ENCODE results near the gene CIZ1. TPM values are rescaled to one million over a fixed set of nuclear protein-coding genes. Genes with fewer than 3 reads are reported as not detected.
A peak's percentile ranks its signal among the peaks of the same experiment; 100 is the strongest.

Gene CIZ1
- total RNA-seq, 1 experiment from 2014 or later, result 133 TPM

DNA sequence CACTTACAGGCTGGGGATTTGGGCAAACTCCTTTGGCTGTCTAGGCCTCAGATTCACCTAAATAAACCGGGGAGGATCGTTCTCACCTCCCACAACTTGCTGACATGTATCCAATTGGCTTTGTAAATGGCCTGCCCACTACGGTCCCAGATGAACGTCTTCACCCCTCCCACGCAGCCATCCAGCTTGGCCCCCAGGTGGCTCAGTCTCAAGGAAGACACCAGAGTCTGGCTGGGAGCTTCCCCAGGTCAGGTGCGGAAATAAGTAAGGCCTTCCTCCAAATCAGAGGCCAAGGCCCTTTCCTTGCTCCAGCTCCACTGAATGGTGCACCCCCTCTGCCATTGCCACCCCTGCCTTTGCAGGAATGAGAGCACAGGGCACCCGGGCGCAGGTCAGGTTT is 11.4 kb downstream of the CIZ1 start:
- Mint-ChIP-seq H3K4me3 (ENCODE audit: unreplicated experiment) (no peak overlapping the region), H3K4me1 (ENCODE audit: insufficient read depth, unreplicated experiment) (no peaks in the 10 kb centered on the region), H3K9me3 (ENCODE audit: unreplicated experiment) (no peaks in the 10 kb centered on the region), H3K27ac (ENCODE audit: low read depth, unreplicated experiment) (no peak overlapping the region), H3K36me3 (ENCODE audit: insufficient read depth, unreplicated experiment) (peaks cover 42% of the 10 kb centered on the region), H3K27me3 (ENCODE audit: insufficient read depth, unreplicated experiment) (no peaks in the 10 kb centered on the region)
- intact Hi-C loops (cut with micrococcal nuclease), result no loop called here
- DNase-seq (ENCODE audit: unreplicated experiment), result no peak
- POLR2A ChIA-PET, result no interaction called here
- CTCF ChIA-PET, result interaction anchor here (0.7 kb wide), 1 partner anchor 10 kb away, joined by 3 read pairs; no protein-coding TSS in a partner anchor
- TF ChIP-seq, protein P1, sequence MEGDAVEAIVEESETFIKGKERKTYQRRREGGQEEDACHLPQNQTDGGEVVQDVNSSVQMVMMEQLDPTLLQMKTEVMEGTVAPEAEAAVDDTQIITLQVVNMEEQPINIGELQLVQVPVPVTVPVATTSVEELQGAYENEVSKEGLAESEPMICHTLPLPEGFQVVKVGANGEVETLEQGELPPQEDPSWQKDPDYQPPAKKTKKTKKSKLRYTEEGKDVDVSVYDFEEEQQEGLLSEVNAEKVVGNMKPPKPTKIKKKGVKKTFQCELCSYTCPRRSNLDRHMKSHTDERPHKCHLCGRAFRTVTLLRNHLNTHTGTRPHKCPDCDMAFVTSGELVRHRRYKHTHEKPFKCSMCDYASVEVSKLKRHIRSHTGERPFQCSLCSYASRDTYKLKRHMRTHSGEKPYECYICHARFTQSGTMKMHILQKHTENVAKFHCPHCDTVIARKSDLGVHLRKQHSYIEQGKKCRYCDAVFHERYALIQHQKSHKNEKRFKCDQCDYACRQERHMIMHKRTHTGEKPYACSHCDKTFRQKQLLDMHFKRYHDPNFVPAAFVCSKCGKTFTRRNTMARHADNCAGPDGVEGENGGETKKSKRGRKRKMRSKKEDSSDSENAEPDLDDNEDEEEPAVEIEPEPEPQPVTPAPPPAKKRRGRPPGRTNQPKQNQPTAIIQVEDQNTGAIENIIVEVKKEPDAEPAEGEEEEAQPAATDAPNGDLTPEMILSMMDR (IDR thresholded peaks at IDR 0.05; ENCODE audit: unreplicated experiment), result no peak
- no TSS peak for BruUV-seq (replicated peaks)

DNA sequence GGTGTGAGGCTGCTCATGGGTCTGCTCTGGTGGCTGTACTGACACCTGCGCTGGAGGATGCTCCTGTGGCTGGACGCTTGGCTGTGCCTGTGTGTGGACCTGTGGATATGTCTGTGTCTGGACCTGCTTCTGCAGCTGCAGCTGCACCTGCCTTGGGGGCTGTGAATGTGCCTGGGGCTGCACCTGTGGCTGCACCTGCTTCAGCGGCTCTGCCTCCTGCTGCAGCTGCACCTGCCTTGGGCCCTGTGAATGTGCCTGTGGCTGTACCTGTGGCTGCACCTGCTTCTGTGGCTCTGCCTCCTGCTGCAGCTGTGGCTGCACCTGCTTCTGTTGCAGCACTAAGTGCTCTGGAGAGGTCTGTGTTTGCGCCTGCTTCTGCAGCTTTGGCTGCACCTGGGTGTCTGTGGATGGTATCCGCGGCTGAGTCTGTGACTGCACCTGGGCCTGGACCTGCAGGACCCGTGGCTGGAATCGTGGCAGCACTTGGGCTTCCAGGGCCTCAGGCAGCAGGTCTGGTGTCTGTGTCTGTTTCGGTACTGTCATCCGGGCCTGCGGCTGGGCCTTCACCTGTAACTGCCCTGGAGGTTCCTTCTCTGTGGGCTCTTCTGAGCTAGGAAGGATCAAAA is 12.5 kb downstream of the CIZ1 start:
- ChIA-PET POLR2A (interaction anchor here (0.6 to 1.0 kb wide), 2 partner anchors 19 to 113 kb away, joined by 3 read pairs; partner anchors contain the start of gene BBLN), CTCF (no interaction called here)
- Mint-ChIP-seq H3K36me3 (ENCODE audit: insufficient read depth, unreplicated experiment) (peaks cover 44% of the 10 kb centered on the region), H3K27me3 (ENCODE audit: insufficient read depth, unreplicated experiment) (no peaks in the 10 kb centered on the region), H3K4me1 (ENCODE audit: insufficient read depth, unreplicated experiment) (no peaks in the 10 kb centered on the region), H3K4me3 (ENCODE audit: unreplicated experiment) (no peak overlapping the region), H3K27ac (ENCODE audit: low read depth, unreplicated experiment) (no peak overlapping the region), H3K9me3 (ENCODE audit: unreplicated experiment) (no peaks in the 10 kb centered on the region)
- intact Hi-C loops (cut with micrococcal nuclease), result no loop called here
- TF ChIP-seq, protein P1 (IDR thresholded peaks at IDR 0.05; ENCODE audit: unreplicated experiment), result no peak
- BruUV-seq (replicated peaks), result TSS peak; percentile 77
- no peak for DNase-seq (ENCODE audit: unreplicated experiment)

- Mint-ChIP-seq H3K9me3 (ENCODE audit: unreplicated experiment) (no peaks in the 10 kb centered on the region), H3K4me3 (ENCODE audit: unreplicated experiment) (no peak overlapping the region), H3K27me3 (ENCODE audit: insufficient read depth, unreplicated experiment) (no peaks in the 10 kb centered on the region), H3K4me1 (ENCODE audit: insufficient read depth, unreplicated experiment) (no peaks in the 10 kb centered on the region), H3K27ac (ENCODE audit: low read depth, unreplicated experiment) (no peak overlapping the region), H3K36me3 (ENCODE audit: insufficient read depth, unreplicated experiment) (peaks cover 26% of the 10 kb centered on the region)
- CTCF ChIA-PET, result interaction anchor here (1.0 kb wide), 1 partner anchor 15 kb away, joined by 4 read pairs; no protein-coding TSS in a partner anchor
- no peak for DNase-seq (ENCODE audit: unreplicated experiment)
- TF ChIP-seq, protein P1 (IDR thresholded peaks at IDR 0.05; ENCODE audit: unreplicated experiment), result no peak
- intact Hi-C loops (cut with micrococcal nuclease), result no loop called here
- BruUV-seq (replicated peaks), result no TSS peak
- POLR2A ChIA-PET, result no interaction called here
Observed at GRCh38 chr9:128175726-128176125, 15.6 kb downstream of the CIZ1 start.

DNA sequence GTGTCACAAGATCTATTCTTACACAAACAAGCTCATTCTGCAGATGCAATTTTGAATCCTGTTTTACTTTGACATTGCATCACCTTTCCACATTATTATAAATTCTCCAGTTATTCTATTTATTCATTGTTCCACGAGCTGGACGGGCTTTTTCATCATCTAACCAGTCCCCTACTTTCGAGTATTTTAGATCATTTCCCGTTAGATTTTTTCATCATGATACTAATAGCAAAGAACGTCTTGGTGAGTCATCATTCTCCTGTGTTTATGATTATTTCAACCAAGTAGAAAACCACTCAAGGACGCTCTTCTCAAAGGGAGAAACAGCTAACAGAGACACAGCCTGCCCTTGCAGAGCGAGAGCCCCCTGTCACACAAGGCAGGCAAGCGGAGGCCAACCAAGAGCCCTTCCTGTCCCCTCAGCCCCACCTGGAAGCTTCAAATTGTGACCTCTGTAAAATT is 16.2 kb downstream of the CIZ1 start:
- no peaks in the 10 kb centered on the region for H3K27me3 Mint-ChIP-seq (ENCODE audit: insufficient read depth, unreplicated experiment)
- H3K4me1 Mint-ChIP-seq (ENCODE audit: insufficient read depth, unreplicated experiment), result no peaks in the 10 kb centered on the region
- H3K4me3 Mint-ChIP-seq (ENCODE audit: unreplicated experiment), result no peak overlapping the region
- H3K27ac Mint-ChIP-seq (ENCODE audit: low read depth, unreplicated experiment), result no peak overlapping the region
- H3K9me3 Mint-ChIP-seq (ENCODE audit: unreplicated experiment), result no peaks in the 10 kb centered on the region
- BruUV-seq (replicated peaks), result no TSS peak
- intact Hi-C loops (cut with micrococcal nuclease), result no loop called here
- POLR2A ChIA-PET, result interaction anchor here (0.6 to 1.7 kb wide), 3 partner anchors 9 to 703 kb away, joined by 3 to 6 read pairs (median 4); partner anchors contain the start of gene BBLN
- DNase-seq (ENCODE audit: unreplicated experiment), result no peak
- TF ChIP-seq, protein P1 (IDR thresholded peaks at IDR 0.05; ENCODE audit: unreplicated experiment), result no peak
- CTCF ChIA-PET, result interaction anchor here (0.7 to 1.0 kb wide), 2 partner anchors 16 to 31 kb away, joined by 3 to 4 read pairs; no protein-coding TSS in a partner anchor
- H3K36me3 Mint-ChIP-seq (ENCODE audit: insufficient read depth, unreplicated experiment), result peaks cover 28% of the 10 kb centered on the region
